GM18508 (cell line): ENCODE results near the gene PRKCZ.
"Not testable (repeated sequence)": the region's sequence is repeated elsewhere in the genome, so short reads cannot be mapped to it uniquely, and the experiment has no call there.

Source experiments
- ATAC-seq: cut with Tn5 transposase; IDR thresholded peaks from one replicate; pipeline ENCODE4 v1.9.1; 2021; ENCODE audit warnings: moderate number of reproducible peaks; ENCODE audit not compliant: insufficient read depth, unreplicated experiment

Gene PRKCZ

GRCh38 chr1:2081326-2081885 is 31.2 kb downstream of the PRKCZ start:
- ATAC-seq: no peak

- no peak for ATAC-seq
Measured at GRCh38 chr1:2082064-2082463, 31.9 kb downstream of the PRKCZ start.

- ATAC-seq: no peak
Measured at GRCh38 chr1:2083666-2084065, 33.5 kb downstream of the PRKCZ start.

- ATAC-seq: no peak
Measured at GRCh38 chr1:2084306-2084705, 34.1 kb downstream of the PRKCZ start.

- no peak for ATAC-seq
Measured at GRCh38 chr1:2085080-2085479, 34.9 kb downstream of the PRKCZ start.

GRCh38 chr1:2086446-2087078 is 36.4 kb downstream of the PRKCZ start:
- no peak for ATAC-seq

- ATAC-seq: no peak
Measured at GRCh38 chr1:2087766-2088165, 37.6 kb downstream of the PRKCZ start.

- no peak for ATAC-seq
Measured at GRCh38 chr1:2088458-2088857, 38.2 kb downstream of the PRKCZ start.

- no peak for ATAC-seq
Measured at GRCh38 chr1:2089051-2089450, 38.8 kb downstream of the PRKCZ start.

- no peak for ATAC-seq
Measured at GRCh38 chr1:2090216-2090890, 40.1 kb downstream of the PRKCZ start.

- ATAC-seq: no peak
Measured at GRCh38 chr1:2091611-2092604, 41.7 kb downstream of the PRKCZ start.

GRCh38 chr1:2093055-2093454 is 42.8 kb downstream of the PRKCZ start:
- ATAC-seq: no peak

GRCh38 chr1:2093636-2094035 is 43.4 kb downstream of the PRKCZ start:
- no peak for ATAC-seq

GRCh38 chr1:2094269-2095158 is 44.3 kb downstream of the PRKCZ start:
- ATAC-seq: not testable (repeated sequence)

- ATAC-seq: no peak
Measured at GRCh38 chr1:2095394-2095793, 45.2 kb downstream of the PRKCZ start.

GRCh38 chr1:2095981-2096736 is 45.9 kb downstream of the PRKCZ start:
- ATAC-seq: no peak

GRCh38 chr1:2097386-2098300 is 47.4 kb downstream of the PRKCZ start:
- no peak for ATAC-seq

GRCh38 chr1:2098301-2098698 is 48.1 kb downstream of the PRKCZ start:
- no peak for ATAC-seq
